Bronchial epithelial cell (primary cell): ENCODE results near the gene MTG1. TPM values are rescaled to one million over a fixed set of nuclear protein-coding genes. Genes with fewer than 3 reads are reported as not detected.

Experiments
- DNase-seq: peaks from one replicate; pipeline ENCODE4 v3.0.0-alpha.2; 2010; ENCODE audit warnings: low read depth
- FAIRE-seq: peaks from 2 replicates; lab custom pipeline; 2011; peaks lifted over from hg19 to GRCh38; lab: Jason Lieb, UNC
- H3K27me3 ChIP-seq: 2 replicates; pipeline ENCODE4 v1.5.1; 2011; ENCODE audit warnings: low read length; ENCODE audit not compliant: control insufficient read depth, insufficient read depth
- H3K36me3 ChIP-seq: 2 replicates; pipeline ENCODE4 v1.5.1; 2011; ENCODE audit warnings: low read length; ENCODE audit not compliant: control insufficient read depth, insufficient read depth
- H3K4me3 ChIP-seq: 2 replicates; pipeline ENCODE4 v1.5.1; 2011; ENCODE audit warnings: mild to moderate bottlenecking, low read depth, low read length, control low read depth
- total RNA-seq: library from RNA; depleted of rRNA; stranded (reverse); fragments of >200 nt; gene quantifications from 2 replicates; pipeline ENCODE4 v1.2.1, GENCODE V29; 2014
- TF ChIP-seq, protein P1 (sequence below): IDR thresholded peaks from 2 replicates; pipeline ENCODE4 v1.5.1; 2011; ENCODE audit warnings: mild to moderate bottlenecking, moderate library complexity, low read length, control low read depth, inconsistent platforms; ENCODE audit not compliant: insufficient read depth, severe bottlenecking

MTG1 gene
- total RNA-seq, 1 donor from 2014 or later: 20.5 TPM

DNA sequence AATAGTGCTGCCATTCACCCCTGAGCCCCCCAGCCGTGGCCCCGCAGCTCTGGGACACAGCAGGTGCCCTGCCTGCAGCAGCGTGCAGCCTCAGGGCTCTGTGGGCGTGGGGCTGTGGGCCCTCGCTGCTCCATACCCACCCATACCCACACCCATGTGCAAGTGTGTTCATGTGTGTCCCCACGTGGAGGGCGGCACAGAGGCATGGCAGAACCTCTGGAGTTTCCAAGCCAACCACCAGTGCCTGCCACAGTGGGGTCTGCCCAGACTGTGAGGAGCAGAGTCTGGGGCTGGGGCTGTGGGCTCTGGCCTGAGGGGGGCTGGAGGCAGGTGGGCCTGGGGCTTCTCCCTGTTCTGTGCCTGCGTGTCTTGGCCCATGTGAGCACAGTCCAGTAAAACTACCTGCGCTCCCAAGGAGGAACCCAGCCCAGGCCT is 44.4 kb upstream of the MTG1 start:
- Histone ChIP-seq H3K27me3 (no peaks in the 10 kb centered on the region), H3K4me3 (no peak overlapping the region), H3K36me3 (no peaks in the 10 kb centered on the region)
- FAIRE-seq: no peak
- DNase-seq: no peak
- TF ChIP-seq, protein P1, sequence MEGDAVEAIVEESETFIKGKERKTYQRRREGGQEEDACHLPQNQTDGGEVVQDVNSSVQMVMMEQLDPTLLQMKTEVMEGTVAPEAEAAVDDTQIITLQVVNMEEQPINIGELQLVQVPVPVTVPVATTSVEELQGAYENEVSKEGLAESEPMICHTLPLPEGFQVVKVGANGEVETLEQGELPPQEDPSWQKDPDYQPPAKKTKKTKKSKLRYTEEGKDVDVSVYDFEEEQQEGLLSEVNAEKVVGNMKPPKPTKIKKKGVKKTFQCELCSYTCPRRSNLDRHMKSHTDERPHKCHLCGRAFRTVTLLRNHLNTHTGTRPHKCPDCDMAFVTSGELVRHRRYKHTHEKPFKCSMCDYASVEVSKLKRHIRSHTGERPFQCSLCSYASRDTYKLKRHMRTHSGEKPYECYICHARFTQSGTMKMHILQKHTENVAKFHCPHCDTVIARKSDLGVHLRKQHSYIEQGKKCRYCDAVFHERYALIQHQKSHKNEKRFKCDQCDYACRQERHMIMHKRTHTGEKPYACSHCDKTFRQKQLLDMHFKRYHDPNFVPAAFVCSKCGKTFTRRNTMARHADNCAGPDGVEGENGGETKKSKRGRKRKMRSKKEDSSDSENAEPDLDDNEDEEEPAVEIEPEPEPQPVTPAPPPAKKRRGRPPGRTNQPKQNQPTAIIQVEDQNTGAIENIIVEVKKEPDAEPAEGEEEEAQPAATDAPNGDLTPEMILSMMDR: no peak

DNA sequence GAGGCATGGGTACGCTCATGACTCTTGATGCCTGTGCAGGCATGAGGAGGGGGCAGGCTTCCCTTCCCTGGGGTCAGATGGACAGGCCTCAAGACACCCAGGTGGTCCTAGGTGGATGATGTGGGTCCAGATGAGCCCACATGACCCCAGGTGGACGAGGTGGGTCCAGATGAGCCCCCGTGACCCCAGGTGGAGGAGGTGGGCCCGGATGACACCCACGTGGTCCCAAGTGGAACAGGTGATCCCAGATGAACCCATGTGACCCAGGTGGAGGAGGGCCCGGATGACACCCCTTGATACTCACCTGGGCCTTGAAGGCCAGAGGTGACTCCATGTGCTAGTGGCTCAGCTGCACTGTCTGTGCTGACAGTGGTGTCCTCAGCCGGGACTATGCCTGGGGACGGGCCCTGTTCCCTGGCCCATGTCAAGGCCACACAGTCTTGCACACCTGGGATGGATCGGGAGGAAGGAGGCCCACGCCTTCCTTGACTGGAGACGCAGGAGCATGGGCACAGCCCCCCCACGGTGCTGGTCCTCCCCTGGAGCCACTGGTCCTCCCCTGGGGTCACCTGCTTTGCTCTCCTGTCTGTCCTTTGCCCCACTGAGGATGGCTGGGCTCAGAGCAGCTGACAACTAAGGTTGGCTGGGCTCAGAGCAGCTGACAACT is 43.5 kb upstream of the MTG1 start:
- no peak overlapping the region for H3K4me3 ChIP-seq
- H3K36me3 ChIP-seq: no peaks in the 10 kb centered on the region
- DNase-seq: no peak
- TF ChIP-seq, protein P1: no peak
- H3K27me3 ChIP-seq: no peaks in the 10 kb centered on the region
- no peak for FAIRE-seq

DNA sequence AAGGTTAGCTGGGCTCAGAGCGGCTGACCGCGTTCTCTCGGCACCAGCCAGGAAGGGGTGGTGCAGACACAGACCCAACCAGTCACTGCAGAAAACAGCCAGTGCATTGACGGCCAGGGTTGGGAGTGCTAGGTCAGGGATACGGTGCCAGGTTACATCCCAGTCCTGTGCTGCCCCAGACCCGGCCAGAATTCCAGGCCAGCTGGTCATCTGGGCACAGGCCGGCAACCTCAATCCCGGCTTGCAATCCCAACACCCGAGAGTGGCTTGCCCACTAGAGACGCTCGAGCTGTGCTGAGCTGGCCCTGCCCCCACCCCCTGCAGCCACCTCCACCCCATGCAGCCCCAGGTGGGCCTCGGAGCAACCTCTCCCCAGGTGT is 43.0 kb upstream of the MTG1 start:
- H3K4me3 ChIP-seq: no peak overlapping the region
- DNase-seq: no peak
- no peak for FAIRE-seq
- H3K36me3 ChIP-seq: no peaks in the 10 kb centered on the region
- TF ChIP-seq, protein P1: no peak
- H3K27me3 ChIP-seq: no peaks in the 10 kb centered on the region

DNA sequence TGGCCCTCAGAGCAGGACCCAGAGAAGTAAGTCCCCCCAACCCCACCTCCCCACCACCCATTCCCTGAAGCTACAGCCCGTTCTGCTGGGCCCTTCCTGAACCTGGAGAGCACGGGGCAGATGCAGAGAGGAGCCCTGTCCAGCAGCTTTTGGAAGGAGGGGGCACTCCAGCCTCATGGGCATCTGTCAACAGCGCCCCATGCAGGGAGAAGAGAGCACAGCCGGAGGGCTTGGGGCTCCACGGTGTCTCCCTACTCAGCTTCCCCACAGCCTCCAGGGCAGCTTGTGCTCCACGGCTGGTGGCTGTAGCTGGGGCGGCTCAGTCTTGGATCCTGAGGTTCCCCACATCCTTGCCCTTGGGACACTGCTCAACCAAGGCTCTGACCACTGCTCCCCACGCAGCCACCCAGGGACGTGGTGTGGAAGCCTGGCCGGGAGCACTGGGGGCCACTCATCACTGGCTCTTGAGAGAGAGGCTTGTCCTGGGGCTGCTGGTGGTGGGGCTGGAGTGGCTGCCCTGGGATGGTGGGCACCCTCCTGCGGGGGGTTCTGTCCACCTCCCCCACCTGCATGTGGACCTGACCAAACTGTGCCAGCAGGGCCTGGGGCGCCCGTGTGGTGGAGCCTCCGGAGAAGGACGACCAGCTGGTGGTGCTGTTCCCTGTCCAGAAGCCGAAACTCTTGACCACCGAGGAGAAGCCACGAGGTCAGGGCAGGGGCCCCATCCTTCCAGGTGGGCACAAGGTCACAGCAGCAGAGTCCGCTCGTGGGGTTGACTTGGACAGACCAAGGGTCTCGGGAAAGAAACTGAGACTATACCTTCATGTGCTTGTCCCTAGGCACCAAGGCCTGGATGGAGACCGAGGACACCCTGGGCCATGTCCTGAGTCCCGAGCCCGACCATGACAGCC is 42.3 kb upstream of the MTG1 start:
- TF ChIP-seq, protein P1: no peak
- H3K4me3 ChIP-seq: no peak overlapping the region
- DNase-seq (no peak), FAIRE-seq (no peak)
- H3K27me3 ChIP-seq: no peaks in the 10 kb centered on the region
- no peaks in the 10 kb centered on the region for H3K36me3 ChIP-seq

DNA sequence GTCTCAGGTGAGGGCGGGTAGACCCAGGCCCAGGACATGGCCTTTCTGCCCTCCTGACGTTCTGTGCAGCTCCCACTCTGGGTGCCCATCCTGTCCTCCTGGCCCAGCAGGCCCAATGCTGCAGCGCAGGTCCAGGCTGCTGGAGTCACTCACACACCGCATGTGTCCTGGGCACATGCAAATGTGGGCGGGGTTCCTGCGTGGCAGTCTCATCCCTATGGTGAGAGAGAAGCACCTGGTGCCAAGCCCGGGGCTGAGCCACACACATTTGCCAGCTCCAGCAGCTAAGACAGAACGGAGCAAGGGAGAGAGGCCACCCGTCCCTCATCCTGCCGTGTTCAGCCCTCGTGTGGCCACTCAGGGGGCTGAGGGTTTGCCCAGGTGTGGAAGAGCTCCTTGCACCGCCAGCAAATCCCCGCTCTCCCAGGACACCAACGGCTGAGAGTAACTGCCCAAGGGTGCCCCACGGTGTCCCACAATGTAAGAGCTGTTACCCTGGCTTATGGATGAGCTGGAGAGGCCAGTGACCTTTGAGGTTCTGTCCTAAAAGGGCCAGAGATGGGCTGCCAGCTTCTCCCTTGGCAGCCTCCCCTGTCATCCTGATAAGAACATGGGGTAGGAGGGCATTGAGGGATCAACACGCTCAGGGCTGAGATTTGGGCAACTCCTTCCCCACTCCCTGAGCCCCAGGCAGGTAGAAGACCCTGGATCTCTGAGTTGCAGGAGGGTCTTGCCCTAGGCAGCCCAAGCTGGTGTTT is 40.6 kb upstream of the MTG1 start:
- DNase-seq: no peak
- Histone ChIP-seq H3K36me3 (no peaks in the 10 kb centered on the region), H3K4me3 (no peak overlapping the region), H3K27me3 (no peaks in the 10 kb centered on the region)
- TF ChIP-seq, protein P1: no peak
- FAIRE-seq: no peak
